OCI-LY7 (cell line): ENCODE results near the gene STXBP1.

Experiments used
- EZH2phosphoT487 ChIP-seq: fragments of 200-600 bp; sonication (generic); IDR thresholded peaks from 2 replicates; pipeline ENCODE4 v1.6.1; 2018; ENCODE audit warnings: low read depth, borderline replicate concordance, mild to moderate bottlenecking, mixed run types, antibody characterized with exemption, low read length, moderate library complexity, mixed read lengths
- TF ChIP-seq, protein P1 (sequence below): fragments of 200-600 bp; sonication (generic); conservative IDR thresholded peaks from 2 replicates; pipeline ENCODE4 v1.5.1; 2014; ENCODE audit warnings: mild to moderate bottlenecking, antibody characterized with exemption, low read length, moderate library complexity, mixed read lengths

DNA sequence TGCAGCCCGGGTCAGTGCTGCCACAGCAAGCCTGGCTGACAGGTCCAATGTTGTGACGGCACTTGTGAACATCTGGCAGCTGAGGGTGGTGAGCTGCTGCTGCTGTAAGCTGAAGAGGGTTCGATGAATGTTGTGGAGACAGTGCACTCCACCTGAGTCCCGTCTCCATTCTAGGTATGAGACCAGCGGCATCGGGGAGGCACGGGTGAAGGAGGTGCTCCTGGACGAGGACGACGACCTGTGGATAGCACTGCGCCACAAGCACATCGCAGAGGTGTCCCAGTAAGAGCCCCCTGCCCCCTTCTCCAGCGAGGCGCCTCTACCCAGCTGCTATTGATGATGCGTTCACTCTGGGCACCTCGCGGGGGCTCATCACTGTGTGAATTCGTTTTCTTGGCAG lies 55.8 kb downstream of the STXBP1 start:
- TF ChIP-seq, protein P1, sequence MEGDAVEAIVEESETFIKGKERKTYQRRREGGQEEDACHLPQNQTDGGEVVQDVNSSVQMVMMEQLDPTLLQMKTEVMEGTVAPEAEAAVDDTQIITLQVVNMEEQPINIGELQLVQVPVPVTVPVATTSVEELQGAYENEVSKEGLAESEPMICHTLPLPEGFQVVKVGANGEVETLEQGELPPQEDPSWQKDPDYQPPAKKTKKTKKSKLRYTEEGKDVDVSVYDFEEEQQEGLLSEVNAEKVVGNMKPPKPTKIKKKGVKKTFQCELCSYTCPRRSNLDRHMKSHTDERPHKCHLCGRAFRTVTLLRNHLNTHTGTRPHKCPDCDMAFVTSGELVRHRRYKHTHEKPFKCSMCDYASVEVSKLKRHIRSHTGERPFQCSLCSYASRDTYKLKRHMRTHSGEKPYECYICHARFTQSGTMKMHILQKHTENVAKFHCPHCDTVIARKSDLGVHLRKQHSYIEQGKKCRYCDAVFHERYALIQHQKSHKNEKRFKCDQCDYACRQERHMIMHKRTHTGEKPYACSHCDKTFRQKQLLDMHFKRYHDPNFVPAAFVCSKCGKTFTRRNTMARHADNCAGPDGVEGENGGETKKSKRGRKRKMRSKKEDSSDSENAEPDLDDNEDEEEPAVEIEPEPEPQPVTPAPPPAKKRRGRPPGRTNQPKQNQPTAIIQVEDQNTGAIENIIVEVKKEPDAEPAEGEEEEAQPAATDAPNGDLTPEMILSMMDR, result no peak
- no peak for TF ChIP-seq EZH2phosphoT487
